Forelimb muscle (tissue), 1 donor: ENCODE data around the gene ENHO. TPM values are rescaled to one million over a fixed set of nuclear protein-coding genes. Genes with fewer than 3 reads are reported as not detected.
"Not testable (repeated sequence)": the region's sequence is repeated elsewhere in the genome, so short reads cannot be mapped to it uniquely, and the experiment has no call there.

Source experiments
- DNase-seq: peaks from one replicate; pipeline ENCODE4 v3.0.0-alpha.2; 2013; ENCODE audit warnings: low read depth
- polyA plus RNA-seq: library from polyadenylated mRNA; unstranded; fragments of 120-200 nt; gene quantifications from one replicate; pipeline ENCODE4 v1.2.1, GENCODE V29; 2013; ENCODE audit not compliant: insufficient read length

ENHO gene
- polyA plus RNA-seq, 1 donor = 3.4 TPM

DNA sequence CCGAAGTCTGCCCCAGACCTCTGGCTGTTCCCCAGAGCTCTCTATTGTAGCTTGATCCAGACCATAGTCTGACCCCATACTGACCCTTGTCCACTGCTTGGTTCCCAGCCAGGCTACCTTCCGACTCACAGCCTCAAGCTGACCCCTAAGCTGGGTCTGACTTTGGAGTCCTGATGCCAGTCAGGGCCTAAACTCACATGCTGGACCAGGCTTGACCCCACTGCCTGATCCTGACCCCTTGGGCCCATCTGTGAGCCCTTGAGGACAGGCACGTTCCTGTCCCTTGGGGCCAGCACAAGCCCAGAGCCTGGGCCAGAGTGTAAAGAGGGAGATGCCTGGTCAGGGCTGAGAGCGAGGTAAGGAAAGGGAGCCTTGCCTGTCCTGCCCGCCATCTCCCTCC lies 32.7 kb upstream of the ENHO start:
- DNase-seq = no peak

DNA sequence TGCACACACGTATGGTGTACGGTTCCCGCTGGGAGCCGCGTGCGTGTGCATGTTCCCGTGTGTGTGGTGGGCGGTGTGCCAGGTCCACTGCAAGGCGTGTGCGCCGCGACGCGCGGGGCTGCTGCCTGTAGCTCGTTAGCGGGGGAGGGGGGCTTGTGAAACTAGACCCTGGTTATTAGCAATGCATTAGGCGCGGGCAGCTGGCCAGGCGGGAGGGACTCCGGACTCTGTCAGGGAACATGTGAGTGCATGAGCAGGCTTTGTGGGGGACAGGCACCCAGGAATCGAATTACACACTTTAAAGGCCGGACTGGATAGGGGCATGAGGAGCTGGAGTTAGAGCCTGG lies 32.2 kb upstream of the ENHO start:
- DNase-seq = no peak

DNA sequence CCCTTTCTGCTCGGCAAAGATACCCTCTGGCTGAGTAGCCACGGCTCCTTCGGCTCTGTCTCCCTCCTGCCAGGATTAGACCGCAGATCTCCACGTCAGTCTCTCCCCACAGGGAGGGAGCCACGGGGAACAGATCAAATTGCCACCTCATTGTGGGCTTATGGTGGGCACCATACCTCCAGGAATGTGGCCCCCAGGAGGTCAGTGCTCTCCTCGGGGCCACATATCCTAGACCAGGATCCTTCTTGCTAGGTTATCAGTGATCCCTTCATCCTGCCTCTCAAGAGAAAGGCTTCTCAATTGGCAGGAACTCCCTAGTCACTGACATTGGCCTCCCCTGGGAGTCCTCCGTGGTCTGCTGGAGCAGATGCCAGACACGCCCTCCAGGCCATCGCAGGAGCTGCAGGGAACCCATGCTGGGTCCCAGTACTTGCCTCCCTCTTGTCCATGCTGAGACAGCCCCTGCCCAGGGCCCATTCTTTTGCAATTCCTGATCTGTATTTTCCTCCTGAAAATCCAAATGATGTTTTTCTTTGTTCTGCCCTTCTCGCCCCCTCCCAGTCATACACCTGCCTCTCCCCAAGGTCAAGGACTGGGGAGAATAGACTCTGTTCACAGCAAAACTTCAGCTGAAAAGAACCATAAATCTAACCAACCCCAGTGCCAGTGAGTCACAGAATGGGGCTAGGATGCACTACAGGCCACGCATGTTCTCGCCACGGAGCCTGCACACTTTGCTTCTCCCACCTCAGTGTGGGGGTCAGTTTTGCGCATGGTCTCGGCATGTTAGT lies 31.6 kb upstream of the ENHO start:
- DNase-seq = no peak

DNA sequence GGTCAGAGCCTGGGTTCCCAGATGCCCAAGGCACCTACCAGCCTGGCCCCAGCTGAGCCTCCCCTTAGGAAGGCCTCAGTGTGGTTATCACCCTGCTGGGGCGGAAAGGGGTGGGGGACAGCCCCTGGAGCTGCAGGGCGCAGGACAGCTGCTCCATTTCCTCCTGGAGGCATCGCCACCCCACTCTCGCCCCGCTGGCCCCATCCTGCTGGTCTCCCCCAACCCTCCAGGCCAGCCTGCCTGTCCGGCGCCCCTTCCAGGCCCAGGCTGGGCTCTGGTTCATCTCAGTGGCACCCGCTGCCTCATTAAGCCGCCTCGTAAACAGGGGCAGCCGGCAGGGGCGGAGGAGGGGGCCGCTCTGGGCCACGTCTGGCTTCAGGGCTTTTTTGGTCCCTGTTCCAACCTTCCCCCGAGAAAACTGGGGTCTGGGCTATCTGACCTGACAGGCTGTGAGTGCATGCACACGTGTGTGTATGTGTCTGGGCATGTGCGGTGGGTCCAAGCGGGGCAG lies 30.8 kb upstream of the ENHO start:
- DNase-seq = no peak

DNA sequence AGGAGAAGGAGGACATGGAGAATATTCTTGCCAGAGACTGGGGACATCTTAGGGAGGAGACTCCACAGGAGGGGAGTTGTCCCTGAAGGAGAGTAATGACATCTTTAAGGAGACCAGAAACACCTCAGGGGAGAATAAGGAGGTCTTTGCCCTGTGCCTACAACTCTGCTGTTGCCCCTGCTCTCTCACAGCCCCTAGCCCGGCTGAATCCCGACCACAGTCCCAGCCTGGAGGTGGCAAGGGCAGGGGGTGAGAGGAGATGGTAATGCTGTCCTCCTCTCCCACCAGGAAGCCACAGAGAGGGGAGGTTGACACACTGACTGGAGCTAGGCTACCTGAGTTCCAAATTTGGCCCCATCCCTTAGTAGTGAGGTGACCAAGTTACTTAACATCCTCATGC lies 30.2 kb upstream of the ENHO start:
- no peak for DNase-seq

DNA sequence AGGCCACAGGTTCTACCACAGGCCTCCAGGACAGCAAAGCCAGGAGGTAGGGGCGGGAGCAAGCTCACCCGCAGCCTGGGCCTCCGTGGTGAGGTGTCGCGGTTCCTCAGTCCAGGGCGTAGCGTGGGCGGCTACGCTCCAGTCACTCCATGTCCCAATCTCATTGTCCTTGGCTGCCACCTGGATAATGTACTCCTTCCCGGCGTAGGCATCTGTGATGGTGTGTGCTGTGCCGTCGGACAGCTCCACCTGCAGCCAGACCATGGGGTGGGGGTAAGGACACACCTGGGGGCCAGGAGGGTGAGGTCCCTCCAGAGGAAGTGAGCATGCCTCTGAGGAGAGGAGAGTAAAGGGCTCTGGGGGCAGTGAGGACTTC lies 29.8 kb upstream of the ENHO start:
- no peak for DNase-seq

DNA sequence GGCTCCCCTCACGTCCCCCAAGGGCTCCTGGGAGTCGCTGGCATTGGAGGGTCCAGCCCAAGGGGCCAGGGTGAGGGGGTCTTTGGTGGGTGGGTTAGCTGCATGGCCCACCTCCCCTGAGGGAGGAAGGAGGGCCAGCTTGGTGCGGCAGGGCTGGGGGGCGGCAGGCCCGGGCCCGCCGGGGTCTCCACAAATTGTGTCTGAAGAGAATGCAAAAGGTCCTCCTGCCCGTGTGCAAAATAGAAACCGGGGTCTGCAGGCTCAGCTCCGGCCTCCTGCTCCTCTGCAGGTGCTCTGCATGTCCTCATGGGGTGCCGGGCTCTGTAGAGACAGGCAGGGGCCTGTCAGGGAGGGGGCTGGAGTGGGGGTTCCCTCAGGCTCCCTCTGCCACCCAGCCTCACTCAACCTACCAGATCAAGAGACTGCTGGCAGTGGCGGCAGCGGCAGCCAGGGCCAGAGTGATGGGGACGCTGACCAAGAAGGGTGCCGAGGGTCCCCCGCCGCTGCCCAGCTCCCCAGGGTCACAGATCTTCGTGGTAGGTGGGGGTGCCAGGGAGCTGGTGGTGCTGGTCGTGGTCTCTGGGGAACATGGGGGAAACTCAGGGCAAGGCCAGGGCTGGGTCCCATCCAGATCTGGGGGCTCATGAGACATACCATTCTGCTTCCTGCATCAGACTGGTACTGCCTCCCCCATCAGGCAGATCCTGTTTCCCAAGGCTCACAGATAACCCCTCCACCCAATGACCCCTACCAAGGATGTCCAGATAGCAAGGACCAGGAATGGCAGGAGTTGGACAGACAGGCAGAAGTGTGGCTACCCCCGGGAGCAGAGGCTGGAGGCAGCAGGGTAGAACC lies 29.2 kb upstream of the ENHO start:
- DNase-seq = no peak

DNA sequence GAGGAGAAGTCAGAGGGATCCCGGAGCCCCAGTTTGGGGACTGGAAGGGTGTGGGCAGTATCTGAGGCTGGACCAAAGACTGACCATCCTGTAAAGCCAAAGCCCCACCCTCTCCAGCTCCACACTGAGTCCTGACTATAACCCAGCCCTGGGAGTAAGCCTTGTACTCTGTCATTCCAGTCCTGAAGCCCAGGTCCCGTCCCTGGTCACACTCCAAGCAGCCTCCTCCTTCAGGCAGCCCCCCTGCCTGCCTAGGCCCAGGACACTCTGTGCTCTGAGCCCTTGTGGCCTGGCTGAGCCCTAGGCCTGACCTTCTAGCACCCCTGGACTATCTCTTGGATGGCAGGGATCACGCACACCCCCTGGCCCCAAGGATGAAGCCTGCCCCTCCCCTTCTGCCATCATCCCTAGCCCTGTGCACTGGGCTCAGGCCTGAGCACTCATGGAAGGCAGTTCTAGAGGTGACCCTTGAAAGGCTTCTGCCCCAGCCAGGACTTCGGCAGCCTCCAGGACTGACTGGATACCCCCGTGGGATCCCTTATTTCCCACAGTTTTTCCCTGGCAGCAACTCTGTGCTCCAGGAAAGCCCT lies 28.0 kb upstream of the ENHO start:
- no peak for DNase-seq

DNA sequence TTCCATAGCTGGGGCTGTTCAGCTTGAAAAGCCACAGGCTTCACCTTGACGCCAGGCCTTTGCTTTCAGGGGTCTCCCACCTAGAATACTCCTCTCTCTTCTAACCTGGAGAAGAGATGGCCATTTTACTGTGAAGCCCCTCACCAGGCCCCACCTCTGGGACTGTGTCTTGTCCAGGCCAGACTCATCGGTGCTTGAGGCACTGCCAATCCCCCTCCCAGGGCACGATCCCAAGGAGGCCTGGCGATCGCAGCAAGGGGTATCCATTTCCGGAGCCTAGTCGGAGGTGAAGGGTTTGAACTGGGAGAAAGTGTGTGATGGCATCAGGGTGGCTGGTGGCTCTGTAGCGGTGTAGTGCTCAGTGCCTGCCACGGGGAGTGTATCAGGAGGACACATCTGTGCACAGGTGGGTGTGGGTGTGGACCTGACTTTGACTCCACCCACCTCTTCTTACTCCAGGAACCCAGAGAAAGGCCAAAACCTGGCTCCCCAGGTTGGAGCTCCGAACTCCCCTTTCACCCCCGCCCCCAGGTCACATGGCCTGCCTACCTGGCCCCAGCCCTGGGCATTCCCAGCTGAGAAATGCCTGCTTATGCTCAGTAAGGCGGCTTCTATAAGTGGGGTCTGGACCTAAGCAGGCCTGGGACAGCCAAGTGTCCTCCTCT lies 27.4 kb upstream of the ENHO start:
- DNase-seq = no peak

DNA sequence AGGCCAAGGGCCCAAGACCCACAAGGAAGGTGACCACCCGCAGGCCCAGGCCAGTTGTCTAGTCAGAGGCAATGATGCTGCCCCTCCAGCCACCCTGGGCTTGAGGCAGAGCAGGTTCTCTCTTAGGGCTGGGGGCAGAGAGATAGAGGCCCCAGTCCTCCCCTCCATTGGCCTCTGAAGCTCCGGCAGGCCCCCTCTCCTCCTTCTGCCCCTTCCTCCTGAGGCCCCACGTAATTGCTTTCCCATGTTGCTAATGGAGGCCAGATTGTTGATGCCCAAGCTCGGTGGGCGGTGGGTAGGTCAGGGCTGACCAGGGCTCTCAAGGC lies 26.6 kb upstream of the ENHO start:
- no peak for DNase-seq

DNA sequence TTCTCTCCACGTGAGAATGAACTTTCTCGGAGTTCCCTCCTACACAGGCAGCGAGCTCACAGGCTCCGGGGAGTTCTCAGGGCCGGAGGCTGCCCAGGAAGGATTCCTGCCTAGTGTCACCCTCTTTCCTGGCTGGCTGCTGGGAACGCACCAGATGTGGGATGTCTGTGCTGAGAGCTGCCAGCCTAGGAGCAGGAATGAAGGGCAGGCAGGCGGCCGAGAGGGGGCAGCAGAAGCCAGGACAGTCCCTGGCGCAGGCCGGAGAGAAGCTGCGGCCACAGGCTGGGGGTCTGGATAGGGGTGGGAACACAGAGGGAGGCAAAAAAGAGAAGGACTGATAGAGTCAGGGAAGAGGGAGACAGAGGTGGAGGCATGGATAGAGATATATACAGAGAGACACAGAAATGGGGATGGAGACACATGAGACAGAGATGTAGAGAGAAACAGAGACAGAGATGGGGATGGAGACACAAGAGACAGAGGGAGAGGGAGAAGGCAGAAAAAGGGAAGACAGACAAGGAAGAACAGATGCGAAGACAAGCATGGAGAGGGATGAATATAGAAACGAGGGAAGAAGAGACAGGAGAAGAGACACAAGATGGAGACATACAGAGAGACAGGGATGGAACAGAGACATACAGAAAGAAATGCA lies 25.3 kb upstream of the ENHO start:
- DNase-seq = no peak

DNA sequence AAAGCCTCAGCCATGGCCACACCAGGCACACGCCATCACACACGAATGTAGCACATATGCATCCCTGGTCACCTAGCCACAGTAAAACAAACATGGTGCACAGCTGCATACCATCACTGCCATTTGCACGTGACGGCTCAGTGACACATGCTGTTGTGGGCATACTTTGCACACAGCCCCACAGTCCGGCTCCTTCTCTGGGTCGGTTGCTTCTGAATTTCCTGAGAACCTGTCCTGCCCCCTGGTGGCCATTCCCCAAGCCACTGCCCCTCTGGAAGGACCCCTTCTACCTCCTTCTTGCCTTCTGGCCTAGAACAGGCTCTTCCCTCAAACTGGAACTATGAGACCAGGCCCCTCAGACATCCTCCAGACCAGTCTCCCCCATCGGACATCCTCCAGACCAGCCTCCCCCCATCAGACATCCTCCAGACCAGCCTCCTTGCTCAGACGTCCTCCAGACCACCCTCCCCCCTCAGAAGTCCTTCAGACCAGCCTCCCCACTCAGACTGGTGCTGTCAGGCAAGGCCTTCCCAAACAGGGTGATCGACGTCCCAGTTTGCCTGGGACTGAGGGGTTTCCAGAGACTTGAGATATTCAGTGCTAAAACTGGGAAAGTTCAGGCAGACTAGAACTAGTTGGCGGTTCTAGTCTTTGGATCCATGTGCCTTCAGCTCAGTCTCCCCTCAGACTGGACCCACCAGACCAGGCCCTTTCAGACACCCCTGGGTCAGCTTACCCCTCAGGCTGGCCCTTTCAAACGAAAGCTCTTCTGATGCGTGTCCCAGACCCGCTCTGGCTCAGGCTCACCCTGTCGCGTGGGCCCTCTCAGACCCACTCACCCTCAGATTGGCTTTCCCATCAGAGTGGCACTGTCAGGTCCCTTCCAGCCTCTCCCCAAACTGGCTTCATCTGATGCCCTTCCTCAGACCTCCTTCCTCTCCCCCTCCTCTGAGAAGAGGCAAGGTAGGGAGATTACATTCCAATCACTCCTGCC lies 24.3 kb upstream of the ENHO start:
- DNase-seq = no peak

DNA sequence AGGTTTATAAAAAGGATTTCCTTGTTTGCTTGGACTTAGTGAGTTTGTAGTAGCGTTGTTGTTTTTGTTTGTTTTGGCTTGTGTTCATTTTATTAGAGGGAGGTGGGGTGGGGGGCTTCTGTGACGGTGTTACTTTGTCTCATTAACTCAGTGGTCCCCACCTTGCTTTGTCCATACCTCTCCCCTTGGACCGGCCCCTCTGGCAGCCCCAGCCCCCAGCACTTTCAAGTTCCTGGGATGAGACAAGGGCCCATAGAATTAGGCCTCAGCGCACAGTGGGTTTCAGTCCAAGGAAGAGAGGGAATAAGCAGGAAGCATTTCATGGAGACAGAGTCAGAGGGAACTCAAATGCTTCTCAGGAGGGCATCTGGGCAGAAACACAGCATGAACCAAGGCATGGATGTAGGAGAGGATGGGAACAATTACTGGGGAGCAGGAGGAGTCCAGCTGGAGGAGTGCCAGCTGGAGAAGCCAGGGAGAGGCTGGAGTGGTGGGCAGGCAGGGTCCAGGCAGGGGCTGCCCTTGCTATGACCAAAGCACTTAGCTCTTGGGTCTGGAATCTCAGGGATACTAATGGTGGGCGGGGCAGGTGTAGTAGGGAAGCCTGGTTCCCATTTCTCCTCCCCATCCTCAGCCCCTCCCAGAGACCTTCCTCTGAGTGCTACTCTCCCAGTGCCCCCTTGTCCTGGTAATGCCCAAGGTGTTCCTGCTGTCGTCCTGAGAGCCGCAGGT lies 23.5 kb upstream of the ENHO start:
- DNase-seq = no peak

DNA sequence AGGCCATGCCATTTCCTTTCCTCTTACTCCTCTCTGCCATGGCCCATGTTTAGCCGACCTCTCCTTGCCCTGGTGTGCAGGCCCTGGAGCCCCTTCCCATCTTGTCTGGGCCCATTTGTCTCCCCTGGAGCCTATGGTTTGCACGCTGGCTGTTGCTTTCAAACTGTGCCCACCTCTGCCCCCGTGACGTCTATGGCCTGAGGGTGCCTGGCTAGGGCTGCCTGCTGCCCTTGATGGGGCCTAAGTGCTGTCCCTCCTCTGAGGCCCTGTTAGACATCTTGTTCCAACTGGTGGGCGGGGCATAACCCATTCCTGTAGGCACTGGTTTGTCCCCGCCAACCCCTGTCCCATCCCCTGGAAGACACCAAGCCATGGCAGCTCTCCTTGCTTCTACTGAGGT lies 22.7 kb upstream of the ENHO start:
- no peak for DNase-seq

DNA sequence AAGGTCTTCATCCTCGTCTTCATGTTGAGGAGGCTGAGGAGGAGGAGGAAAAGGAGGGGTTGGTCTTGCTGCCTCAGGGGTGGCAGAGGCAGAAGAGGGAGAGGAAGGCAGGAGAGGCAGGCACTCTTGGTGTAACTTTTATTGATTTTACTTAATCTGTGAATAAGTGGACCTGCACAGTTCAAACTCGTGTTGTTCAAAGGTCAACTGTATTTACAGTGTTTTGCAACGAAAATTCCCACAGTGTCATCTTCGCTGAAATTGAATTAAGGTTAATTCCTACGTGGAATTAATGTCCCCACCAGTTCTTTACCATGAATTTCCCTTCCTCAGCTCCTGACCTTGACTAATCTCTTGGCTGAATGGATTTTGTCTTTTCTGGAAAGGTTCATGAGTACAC lies 21.2 kb upstream of the ENHO start:
- no peak for DNase-seq

DNA sequence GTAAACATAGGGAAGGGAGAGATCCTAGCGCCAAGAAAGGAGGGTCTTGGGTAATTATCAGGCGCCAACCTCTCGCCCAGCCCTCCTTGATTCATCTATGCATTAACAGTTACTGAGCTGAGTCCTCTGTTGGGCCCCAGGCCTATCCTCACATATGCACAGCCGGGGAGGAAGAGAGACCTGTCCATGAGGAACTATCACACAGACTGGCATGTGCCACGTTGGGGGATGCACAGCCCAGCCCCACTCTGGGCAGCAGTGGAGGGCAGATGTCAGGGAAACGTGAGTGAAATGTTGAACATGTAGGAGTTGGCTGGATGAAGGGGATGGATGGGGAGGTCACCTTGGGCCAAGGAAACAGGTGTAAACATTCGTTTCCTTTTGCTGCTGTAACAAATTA lies 18.8 kb upstream of the ENHO start:
- DNase-seq = no peak

DNA sequence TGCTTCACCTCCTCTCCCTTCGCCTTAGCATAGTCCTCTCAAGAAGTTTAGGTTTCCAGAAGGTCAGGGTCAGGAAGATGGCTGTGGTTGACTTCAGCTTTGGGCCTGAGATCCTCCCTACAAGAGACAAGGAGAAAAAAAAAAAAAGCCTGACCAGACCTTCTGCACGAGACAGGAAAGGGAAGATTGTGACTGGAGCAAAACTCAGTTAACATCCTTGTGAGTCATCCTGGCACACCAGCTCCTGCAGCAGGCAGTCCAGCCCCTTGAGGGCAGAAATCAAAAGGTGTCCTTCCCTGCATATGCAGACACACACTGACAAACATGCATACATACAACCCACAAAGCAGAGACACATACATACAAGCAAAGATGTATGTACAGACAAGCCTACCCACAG lies 18.0 kb upstream of the ENHO start:
- no peak for DNase-seq

DNA sequence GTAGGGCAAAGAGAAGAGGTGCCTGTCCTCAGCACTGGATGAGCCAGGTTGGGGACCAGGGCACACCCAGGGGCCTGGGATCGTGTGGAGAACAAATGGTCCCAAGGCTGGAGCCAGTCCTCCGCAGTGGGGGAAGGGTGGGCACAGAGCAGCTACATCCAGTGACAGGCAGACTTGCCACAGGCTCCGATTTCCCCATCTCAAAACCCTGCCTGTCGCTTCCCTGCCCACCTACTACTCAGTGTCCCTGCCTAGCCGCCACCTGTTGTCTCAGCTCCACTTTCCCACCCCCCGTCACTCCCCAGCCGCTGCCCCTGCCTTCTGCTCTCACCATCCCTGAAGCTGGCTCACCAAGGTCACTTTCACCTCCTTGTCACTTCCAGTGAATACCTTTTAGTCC lies 13.9 kb upstream of the ENHO start:
- no peak for DNase-seq

DNA sequence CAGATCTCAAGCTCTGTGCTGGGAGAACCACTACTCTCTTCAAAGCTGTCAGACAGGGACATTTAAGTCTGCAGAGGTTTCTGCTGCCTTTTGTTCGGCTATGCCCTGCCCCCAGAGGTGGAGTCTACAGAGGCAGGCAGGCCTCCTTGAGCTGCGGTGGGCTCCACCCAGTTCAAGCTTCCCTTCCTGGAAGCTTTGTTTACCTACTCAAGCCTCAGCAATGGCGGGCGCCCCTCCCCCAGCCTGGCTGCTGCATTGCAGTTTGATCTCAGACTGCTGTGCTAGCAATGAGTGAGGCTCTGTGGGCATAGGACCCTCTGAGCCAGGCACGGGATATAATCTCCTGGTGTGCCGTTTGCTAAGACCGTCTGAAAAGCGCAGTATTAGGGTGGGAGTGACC lies 9.3 kb upstream of the ENHO start:
- not testable (repeated sequence) for DNase-seq

DNA sequence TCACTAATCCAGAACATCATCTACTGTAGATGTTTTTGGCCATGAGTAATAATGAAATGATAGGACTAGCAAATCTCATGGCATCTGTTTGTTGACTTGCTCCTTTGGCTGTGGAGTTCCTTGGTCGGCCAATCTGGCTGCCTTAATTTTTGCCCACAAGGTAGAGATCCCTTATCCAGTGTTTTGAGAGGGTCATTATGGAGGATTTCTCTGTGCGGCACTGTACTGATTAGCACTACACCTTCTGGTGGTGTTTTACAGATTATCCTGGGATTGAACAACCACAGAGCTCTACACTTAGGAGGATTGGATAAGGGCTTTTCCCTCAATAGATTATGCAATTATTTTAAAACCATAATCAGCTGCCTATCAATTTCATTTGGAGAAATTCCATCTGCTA lies 3.2 kb upstream of the ENHO start:
- DNase-seq = no peak
